Spleen (tissue), 11 donors: ENCODE data around the gene PPIL6. TPM values are rescaled to one million over a fixed set of nuclear protein-coding genes. Genes with fewer than 3 reads are reported as not detected.

Experiments used
- DNase-seq: peaks from one replicate; pipeline ENCODE4 v3.0.0-alpha.2; 2020
- H3K27ac ChIP-seq, 8 donors: fragments of 200-600 bp; sonication (generic) in 7 of 8; 1 replicate in 4 of 8; 2 replicates in 4 of 8; pipeline versions ENCODE4 v1.5.0 to v1.8.0; 2016 to 2021; ENCODE audit warnings: inconsistent platforms in 4 of 8, mild to moderate bottlenecking in 4 of 8, moderate library complexity in 1 of 8
- H3K27me3 ChIP-seq, 7 donors: fragments of 200-600 bp; sonication (generic) in 6 of 7; replicated peaks in 1 of 7; 1 replicate in 4 of 7; 2 replicates in 3 of 7; pipeline versions ENCODE4 v1.5.0 to v1.8.0; 2016 to 2021; ENCODE audit warnings: inconsistent platforms in 3 of 7, mild to moderate bottlenecking in 1 of 7
- H3K36me3 ChIP-seq, 6 donors: fragments of 200-600 bp; sonication (generic) in 5 of 6; 1 replicate in 4 of 6; 2 replicates in 2 of 6; pipeline versions ENCODE4 v1.5.0 to v1.8.0; 2016 to 2021; ENCODE audit warnings: inconsistent platforms in 2 of 6
- H3K4me1 ChIP-seq, 6 donors: fragments of 200-600 bp; sonication (generic) in 5 of 6; 1 replicate in 3 of 6; 2 replicates in 3 of 6; pipeline versions ENCODE4 v1.5.0 to v1.8.0; 2016 to 2021; ENCODE audit warnings: inconsistent platforms in 3 of 6
- H3K4me3 ChIP-seq, 8 donors: fragments of 200-600 bp; sonication (generic) in 7 of 8; 1 replicate in 4 of 8; 2 replicates in 4 of 8; pipeline versions ENCODE4 v1.5.0 to v1.8.0; 2016 to 2021; ENCODE audit warnings: inconsistent platforms in 4 of 8, mild to moderate bottlenecking in 4 of 8, moderate library complexity in 2 of 8
- H3K9me3 ChIP-seq, 8 donors: fragments of 200-600 bp; sonication (generic) in 7 of 8; 1 replicate in 4 of 8; 2 replicates in 4 of 8; pipeline versions ENCODE4 v1.5.0 to v1.8.0; 2016 to 2021; ENCODE audit warnings: inconsistent platforms in 4 of 8
- POLR2A ChIP-seq, 3 donors: fragments of 450-650 bp; IDR thresholded peaks; one replicate each; pipeline ENCODE4 v1.5.1; 2017; ENCODE audit warnings: antibody characterized with exemption in 3 of 3, mild to moderate bottlenecking in 1 of 3
- POLR2AphosphoS5 ChIP-seq, 3 donors: sonication (generic); formaldehyde crosslinking; IDR thresholded peaks; one replicate each; pipeline ENCODE4 v1.5.1; 2017; ENCODE audit warnings: antibody characterized with exemption in 3 of 3
- WGBS, 5 donors: extraction: QIAGEN DNeasy Blood & Tissue Kit in 3 of 5; methylation state at CpG; one replicate each; pipeline versions ENCODE4 v1.1.5 to v1.1.7; 2013 to 2018; 5-methylcytosine and 5-hydroxymethylcytosine counted together
- intact Hi-C: fragments of 100-400 bp; cut with DNase I; formaldehyde crosslinking; loops from one replicate; pipeline ENCODE4 v1.15.0; 2023; ENCODE audit warnings: low total_unique reads
- polyA plus RNA-seq, 3 donors: library from polyadenylated mRNA; stranded (reverse); fragments of 200-250 nt; gene quantifications; one replicate each; pipeline ENCODE4 v1.2.1, GENCODE V29; 2013
- total RNA-seq, 7 donors: library from RNA; depleted of rRNA in 3 of 7; stranded (reverse); fragments of >200 nt in 3 of 7; fragmentation: NEBNext Ultra II Directional in 4 of 7; extraction: Animal tissue kit (Norgen Biotek cat#: 25700) in 4 of 7; gene quantifications; one replicate each; pipeline versions ENCODE4 v1.1.0 to v1.2.1, GENCODE V29; 2016 to 2021
- TF ChIP-seq, protein P1 (sequence below), 11 experiments: fragments of 200-600 bp in 7 of 11; fragments of 450-650 bp in 4 of 11; sonication (generic) in 4 of 11; IDR thresholded peaks in 8 of 11; conservative IDR thresholded peaks in 3 of 11; 1 replicate in 7 of 11; 2 replicates in 4 of 11; pipeline versions ENCODE4 v1.4.0 to v1.8.0; 2016 to 2021; ENCODE audit warnings: antibody characterized with exemption in 11 of 11, inconsistent platforms in 4 of 11, mild to moderate bottlenecking in 1 of 11
- donor health status: healthy with polysubstance abuse.
- donor health status: DM: no; HTN: no; CAD: no; lungs with moderate emphysema.
- donor health status: DM: no; HTN: no; CAD: no.
- donor health status: Bipolar disorder and iron deficiency.
- donor health status: healthy.
- donor health status: DM: no; HTN: no; CAD: no.
- donor health status: DM: yes; HTN: yes; CAD: no.

Gene PPIL6
- total and polyA plus RNA-seq, 10 donors = 0.13 to 4.8 (median 0.78) TPM

DNA sequence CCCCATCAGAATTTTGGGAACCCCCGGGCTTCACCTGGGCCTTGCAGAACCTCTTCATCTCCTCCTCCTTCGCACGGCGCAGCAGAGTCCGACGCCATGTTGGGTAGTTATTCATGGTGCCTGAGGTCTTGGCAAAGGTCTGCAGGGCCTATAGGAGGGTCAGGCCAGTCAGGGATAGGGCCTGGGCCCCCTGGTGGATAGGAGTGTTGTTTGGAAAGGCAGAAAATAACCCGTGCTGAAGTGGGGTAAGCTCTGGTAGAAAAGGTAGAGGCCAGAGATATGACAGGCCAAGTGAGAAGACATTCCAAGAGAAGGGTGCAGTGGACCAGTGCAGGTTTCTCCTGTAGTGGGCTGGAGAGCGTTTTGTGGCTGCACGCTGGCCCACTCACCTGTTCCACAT lies 5.0 kb upstream of the PPIL6 start:
- TF ChIP-seq POLR2AphosphoS5 (IDR thresholded peaks at IDR 0.05) (peak in 1 of 3 donors; percentile 1), POLR2A (IDR thresholded peaks at IDR 0.05) (no peak)
- TF ChIP-seq, protein P1, sequence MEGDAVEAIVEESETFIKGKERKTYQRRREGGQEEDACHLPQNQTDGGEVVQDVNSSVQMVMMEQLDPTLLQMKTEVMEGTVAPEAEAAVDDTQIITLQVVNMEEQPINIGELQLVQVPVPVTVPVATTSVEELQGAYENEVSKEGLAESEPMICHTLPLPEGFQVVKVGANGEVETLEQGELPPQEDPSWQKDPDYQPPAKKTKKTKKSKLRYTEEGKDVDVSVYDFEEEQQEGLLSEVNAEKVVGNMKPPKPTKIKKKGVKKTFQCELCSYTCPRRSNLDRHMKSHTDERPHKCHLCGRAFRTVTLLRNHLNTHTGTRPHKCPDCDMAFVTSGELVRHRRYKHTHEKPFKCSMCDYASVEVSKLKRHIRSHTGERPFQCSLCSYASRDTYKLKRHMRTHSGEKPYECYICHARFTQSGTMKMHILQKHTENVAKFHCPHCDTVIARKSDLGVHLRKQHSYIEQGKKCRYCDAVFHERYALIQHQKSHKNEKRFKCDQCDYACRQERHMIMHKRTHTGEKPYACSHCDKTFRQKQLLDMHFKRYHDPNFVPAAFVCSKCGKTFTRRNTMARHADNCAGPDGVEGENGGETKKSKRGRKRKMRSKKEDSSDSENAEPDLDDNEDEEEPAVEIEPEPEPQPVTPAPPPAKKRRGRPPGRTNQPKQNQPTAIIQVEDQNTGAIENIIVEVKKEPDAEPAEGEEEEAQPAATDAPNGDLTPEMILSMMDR (IDR thresholded peaks at IDR 0.05 in 8 of 11, conservative IDR thresholded peaks at IDR 0.05 in 3 of 11) = no peak
- DNase-seq = no peak
- peaks cover 0 to 3% (median 0%) of the 10 kb centered on the region in 7 donors for H3K27me3 ChIP-seq
- no peak overlapping the region for H3K27ac ChIP-seq
- H3K4me3 ChIP-seq = no peak overlapping the region
- WGBS, 5 donors = 89 to 94% (median 92%) methylated on average over 9 of the region's 9 CpGs
- H3K9me3 ChIP-seq = no peaks in the 10 kb centered on the region
- intact Hi-C loops = loop anchor here (10.0 kb wide), 1 partner anchor 61 kb away; the partner anchor contains the start of gene CD164
- H3K4me1 ChIP-seq = peaks cover 9 to 64% (median 30%) of the 10 kb centered on the region in 6 donors
- peaks cover 0 to 85% (median 42%) of the 10 kb centered on the region in 6 donors for H3K36me3 ChIP-seq

GRCh38 chr6:109443425-109443950 lies 3.1 kb upstream of the PPIL6 start:
- H3K4me3 ChIP-seq = no peak overlapping the region
- H3K27me3 ChIP-seq = no peaks in the 10 kb centered on the region
- TF ChIP-seq POLR2A (IDR thresholded peaks at IDR 0.05) (no peak), POLR2AphosphoS5 (IDR thresholded peaks at IDR 0.05) (peak in 1 of 3 donors; percentile 37)
- WGBS, 5 donors = 85 to 96% (median 94%) methylated on average over 5 to 10 of the region's 10 CpGs
- H3K4me1 ChIP-seq = peaks cover 5 to 58% (median 20%) of the 10 kb centered on the region in 6 donors
- H3K36me3 ChIP-seq = peaks cover 0 to 66% (median 42%) of the 10 kb centered on the region in 6 donors
- no peak for DNase-seq
- intact Hi-C loops = loop anchor here (10.0 kb wide), 1 partner anchor 59 kb away; the partner anchor contains the start of gene CD164
- no peaks in the 10 kb centered on the region for H3K9me3 ChIP-seq
- H3K27ac ChIP-seq = peak overlapping the region in 1 of 8 donors; percentile 92

DNA sequence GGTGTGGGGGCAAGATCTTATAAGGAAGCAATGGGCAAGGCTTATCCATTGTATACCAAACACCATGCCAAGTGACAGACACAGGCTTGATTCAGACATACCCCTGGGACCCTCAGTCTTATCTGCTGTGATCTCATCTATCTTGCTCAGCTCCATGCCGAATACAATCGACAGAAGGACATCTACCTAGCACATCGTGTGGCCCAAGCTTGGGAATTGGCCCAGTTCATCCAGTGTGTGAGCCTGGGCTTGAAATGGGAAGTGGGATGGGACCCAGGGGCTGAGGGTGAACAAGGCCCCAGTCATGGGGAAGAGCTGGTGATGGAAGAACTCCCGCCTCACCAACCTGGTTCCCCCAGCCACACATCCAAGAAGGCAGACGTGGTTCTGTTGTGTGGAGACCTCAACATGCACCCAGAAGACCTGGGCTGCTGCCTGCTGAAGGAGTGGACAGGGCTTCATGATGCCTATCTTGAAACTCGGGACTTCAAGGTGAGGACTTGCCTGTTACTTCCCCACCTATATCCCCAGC lies 2.0 kb upstream of the PPIL6 start:
- H3K4me3 ChIP-seq = peak overlapping the region in 1 of 8 donors; percentile 81
- no peaks in the 10 kb centered on the region for H3K27me3 ChIP-seq
- no peaks in the 10 kb centered on the region for H3K9me3 ChIP-seq
- TF ChIP-seq, protein P1 (IDR thresholded peaks at IDR 0.05 in 8 of 11, conservative IDR thresholded peaks at IDR 0.05 in 3 of 11) = no peak
- TF ChIP-seq POLR2AphosphoS5 (IDR thresholded peaks at IDR 0.05) = no peak
- no peak for TF ChIP-seq POLR2A (IDR thresholded peaks at IDR 0.05)
- DNase-seq = no peak
- WGBS, 5 donors = 93 to 99% (median 95%) methylated on average over 6 of the region's 6 CpGs
- H3K36me3 ChIP-seq = peaks cover 0 to 55% (median 42%) of the 10 kb centered on the region in 6 donors
- H3K27ac ChIP-seq = peak overlapping the region in 3 of 8 donors; percentile 90 to 92 (median 91)
- H3K4me1 ChIP-seq = peaks cover 5 to 48% (median 18%) of the 10 kb centered on the region in 6 donors
- intact Hi-C loops = loop anchor here (10.0 kb wide), 1 partner anchor 58 kb away; the partner anchor contains the start of gene CD164

- no peaks in the 10 kb centered on the region for H3K9me3 ChIP-seq
- H3K36me3 ChIP-seq = peaks cover 0 to 43% (median 32%) of the 10 kb centered on the region in 6 donors
- peak overlapping the region; percentile 84 to 92 (median 89) for H3K27ac ChIP-seq
- 0 to 1% (median 1%) methylated on average over 10 to 31 of the region's 31 CpGs for WGBS, 5 donors
- TF ChIP-seq, protein P1 (IDR thresholded peaks at IDR 0.05 in 8 of 11, conservative IDR thresholded peaks at IDR 0.05 in 3 of 11) = no peak
- TF ChIP-seq POLR2AphosphoS5 (IDR thresholded peaks at IDR 0.05) = peak in 2 of 3 donors; percentile 38 to 42
- intact Hi-C loops = loop anchor here (10.0 kb wide), 1 partner anchor 56 kb away; the partner anchor contains the start of gene CD164
- H3K4me3 ChIP-seq = peak overlapping the region; percentile 81 to 96 (median 92)
- DNase-seq = peak; percentile 88
- H3K4me1 ChIP-seq = peaks cover 5 to 47% (median 18%) of the 10 kb centered on the region in 6 donors
- no peaks in the 10 kb centered on the region for H3K27me3 ChIP-seq
These were observed 815 bp upstream of the PPIL6 start for GRCh38 chr6:109441069-109441816.
